NOMO-1 treated with DMSO at 0.1 percent for 48 hours (cell line): ENCODE data around the gene CD8B2.
A peak's percentile ranks its signal among the peaks of the same experiment; 100 is the strongest.
"Not testable (repeated sequence)": the region's sequence is repeated elsewhere in the genome, so short reads cannot be mapped to it uniquely, and the experiment has no call there.

Experiments
- DNase-seq: peaks from one replicate; lab custom pipeline; 2025; ENCODE audit not compliant: unreplicated experiment; lab: John Stamatoyannopoulos, UW

Gene CD8B2

DNA sequence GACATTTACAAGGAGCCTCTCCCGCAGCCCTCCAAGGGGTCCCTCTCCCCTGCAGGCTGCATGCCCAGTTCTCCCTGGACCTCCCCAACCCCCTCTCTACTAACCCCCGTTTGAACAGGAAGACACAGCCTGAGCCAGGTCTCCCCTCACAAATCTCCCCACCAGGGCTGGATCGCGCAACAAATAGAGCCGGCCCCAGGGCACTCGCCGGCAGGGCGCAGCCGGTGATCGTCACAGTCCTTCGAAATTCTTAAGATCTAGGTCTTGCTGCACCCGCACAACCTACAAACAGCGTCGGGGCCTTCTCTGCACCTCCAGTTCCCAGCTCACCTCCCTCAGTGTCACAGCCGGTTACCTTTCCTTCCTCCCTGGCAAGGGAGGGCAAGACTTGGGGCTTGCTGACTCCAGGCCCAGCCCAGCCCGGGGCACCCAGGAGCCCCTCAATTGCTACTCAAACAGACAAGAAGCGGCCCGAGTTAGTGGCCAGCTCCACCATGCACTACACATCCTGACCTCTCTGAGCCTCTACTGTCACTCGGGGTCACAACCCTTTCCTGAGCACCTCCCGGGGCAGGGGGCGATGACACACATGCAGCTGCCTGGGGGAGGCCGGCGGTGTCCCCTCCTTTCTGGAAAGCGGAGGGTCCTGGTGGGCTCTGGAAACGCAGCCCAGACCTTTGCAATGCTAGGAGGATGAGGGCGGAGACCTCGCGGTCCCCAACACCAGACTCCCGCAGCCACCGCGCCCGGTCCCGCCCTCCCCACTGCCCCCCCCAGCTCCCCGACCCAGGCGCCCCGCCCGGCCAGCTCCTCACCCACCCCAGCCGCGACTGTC lies at the start of gene CD8B2:
Gene CD8B2 (plus strand): TSS at position 814 of the 835 bp plus-strand sequence. CDS start 63 bp downstream, outside the sequence.
- not testable (repeated sequence) for DNase-seq

DNA sequence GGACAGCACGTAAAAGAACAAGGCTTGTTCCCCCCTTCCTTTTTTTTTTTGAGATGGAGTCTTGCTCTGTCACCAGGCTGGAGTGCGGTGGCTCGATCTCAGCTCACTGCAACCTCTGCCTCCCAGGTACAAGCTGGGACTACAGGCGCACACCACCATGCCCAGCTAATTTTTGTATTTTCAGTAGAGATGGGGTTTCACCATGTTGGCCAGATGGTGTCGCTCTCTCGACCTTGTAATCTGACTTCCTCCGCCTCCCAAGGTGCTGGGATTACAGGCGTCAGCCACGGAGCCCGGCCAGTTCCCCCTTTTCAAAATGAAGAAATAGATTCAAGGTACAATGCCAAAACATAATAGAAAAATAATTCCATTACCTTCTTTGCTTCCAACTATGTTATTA lies 25.3 kb upstream of the CD8B2 start:
- peak; percentile 23 for DNase-seq

DNA sequence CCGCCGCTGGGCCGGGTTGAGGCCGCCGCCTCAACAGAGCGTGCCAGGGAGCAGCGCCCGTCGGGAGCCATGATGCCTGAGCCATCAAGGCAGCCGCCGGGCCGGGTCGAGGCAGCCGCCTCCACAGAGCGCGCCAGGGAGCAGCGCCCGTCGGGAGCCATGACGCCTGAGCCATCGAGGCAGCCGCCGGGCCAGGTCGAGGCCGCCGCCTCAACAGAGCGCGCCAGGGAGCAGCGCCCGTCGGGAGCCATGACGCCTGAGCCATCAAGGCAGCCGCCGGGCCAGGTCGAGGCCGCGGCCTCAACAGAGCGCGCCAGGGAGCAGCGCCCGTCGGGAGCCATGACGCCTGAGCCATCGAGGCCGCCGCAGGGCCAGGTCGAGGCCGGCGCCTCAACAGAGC lies 19.6 kb upstream of the CD8B2 start:
- not testable (repeated sequence) for DNase-seq

DNA sequence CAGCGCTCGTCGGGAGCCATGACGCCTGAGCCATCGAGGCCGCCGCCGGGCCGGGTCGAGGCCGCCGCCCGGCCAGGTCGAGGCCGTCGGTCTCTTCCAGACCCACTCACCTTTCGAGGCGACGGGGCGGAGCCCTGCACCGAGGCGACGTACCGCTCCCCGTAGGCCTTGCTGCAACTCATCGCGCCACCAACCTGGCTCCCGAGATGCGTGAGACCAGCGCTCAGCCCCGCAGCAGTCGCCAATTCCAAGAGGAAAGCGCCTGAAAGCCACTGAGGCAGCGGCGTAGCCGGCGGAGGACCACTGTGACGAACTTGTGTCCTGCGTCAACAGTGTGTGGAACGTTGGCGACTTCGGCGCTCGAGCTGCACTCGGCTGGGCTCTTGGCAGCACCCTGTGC lies 19.1 kb upstream of the CD8B2 start, which contains the start of gene RGPD3:
Gene RGPD3 (minus strand): TSS at position 307 of the 400 bp plus-strand sequence. CDS start 125 bp downstream, at position 182.
- not testable (repeated sequence) for DNase-seq

DNA sequence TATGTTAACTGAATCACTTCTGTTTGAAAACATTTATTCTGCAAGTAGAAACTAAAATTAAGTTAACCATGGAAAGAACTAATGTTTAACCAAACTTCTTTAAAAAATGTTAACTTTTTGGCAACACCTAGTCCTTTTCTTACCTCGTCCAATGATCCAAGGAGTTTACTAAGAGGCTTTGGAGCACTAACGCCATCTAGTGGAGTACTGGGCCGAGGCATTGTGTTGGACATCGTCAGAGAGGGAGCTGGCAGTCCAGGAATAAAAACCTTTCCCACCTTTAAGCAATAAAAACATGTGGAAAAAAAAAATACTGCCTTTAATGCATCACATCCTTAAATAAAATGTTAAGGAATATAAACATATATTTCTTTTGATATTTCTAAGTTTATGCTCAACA lies 16.5 kb upstream of the CD8B2 start:
- not testable (repeated sequence) for DNase-seq

DNA sequence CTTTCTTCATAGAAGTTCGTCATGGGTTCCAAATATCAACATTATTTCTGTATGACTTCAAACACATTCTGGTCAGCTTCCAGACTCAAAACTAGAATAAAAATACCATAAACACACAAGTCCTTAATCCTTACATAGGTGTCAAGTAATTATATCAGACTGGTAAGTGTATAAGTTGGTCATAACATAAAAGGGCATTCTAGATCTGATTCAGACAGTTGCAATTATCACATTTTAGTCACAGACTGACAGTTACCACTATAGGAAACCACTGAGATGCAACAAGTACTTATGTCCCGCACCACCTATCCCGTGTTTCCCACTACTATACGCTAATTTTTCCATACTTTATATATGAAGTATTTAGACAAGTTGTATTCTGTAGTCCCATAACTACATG lies 9.5 kb upstream of the CD8B2 start:
- DNase-seq = not testable (repeated sequence)

DNA sequence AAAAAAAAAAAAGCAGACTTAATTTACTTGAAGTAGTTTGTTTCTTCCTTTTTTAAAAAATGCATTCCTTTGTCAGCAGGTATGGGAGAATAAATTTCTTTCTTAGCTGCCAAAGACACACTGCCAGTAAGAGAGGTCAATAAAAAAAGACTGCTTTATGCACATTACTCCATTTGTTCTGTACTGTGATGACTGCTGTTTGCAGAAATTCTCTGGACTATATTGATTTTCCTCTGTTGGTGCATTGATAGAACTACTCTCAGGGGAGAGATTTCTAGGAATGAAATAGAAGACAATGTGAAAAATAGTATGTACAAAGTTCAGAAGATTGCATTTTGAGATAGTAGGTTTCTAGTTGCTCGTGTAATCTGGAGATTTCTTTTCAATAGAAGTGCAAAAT lies 7.6 kb upstream of the CD8B2 start:
- not testable (repeated sequence) for DNase-seq

DNA sequence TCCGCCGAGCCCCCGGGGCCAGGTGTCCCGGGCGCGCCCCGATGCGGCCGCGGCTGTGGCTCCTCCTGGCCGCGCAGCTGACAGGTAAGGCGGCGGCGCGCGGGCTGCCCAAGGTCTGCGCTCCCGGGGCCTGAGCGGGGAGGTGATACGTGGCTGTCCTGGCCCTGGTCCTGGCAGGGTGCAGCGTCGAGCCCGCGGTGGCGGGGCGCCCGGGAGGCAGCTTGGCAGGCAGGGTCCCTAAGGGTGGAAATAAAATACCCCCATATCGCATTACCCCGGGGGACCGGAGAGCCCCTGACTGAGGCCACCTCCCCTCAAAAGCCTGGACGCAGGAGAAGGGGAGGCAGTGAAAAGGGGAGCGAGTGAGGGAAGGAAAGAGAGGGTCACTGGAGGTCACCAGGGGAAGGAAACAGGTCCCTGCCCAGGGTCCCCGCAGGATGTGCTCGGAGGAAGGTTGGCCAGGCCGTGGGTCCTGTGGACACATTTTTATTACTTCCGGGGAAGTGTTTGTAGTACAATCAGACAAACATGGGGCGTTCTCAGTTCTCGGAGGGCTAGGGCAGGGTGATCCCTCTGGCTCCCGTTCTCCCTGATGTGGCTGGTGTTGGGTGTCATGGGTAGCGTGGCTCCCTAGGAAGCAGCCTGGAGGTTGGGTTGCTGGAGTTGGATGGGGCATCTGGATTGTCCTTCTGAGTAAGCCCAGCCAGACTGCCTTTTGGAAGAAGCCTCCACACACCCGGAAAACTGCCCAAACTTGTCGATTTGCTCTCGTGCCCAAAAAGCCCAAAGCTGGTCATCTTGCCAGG lies 425 bp downstream of the CD8B2 start:
- not testable (repeated sequence) for DNase-seq

DNA sequence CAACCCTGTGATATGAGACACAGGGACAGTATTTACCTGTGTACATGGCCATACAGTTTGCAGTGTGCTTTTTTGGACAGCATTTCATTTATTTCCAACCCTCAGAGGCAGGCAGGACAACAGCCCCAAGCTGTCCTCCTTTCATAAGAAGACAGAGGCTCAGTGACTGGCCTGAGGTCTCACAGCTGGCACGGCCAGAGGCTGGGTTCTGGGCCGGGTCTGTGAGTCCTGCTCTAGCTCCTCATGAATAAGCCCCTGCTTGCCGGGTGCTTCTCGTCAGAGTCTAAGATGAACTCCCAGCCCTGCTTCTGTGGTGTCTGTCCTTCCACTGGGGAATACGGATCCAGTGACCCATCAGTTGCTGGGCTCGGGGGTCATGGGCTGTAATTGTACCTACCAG lies 2.5 kb downstream of the CD8B2 start:
- not testable (repeated sequence) for DNase-seq

DNA sequence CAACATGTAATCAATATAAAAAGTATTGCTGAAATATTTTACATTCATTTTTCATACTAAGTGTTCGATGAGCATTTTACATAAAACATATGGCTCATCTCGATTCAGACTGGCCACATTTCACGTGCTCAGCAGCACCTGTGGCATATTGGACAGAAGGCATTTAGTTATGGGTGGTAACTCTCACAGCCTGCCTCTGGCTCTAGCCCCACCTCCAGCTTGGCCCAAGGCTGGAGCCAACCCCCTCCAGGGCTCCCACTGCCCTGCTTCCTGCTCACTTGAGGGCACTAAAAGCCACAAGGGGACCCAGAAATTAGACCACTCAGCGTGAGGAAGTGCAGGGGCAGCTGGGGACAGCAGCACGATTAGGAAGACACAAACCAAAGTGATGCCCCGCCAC lies 5.2 kb downstream of the CD8B2 start:
- DNase-seq = not testable (repeated sequence)

DNA sequence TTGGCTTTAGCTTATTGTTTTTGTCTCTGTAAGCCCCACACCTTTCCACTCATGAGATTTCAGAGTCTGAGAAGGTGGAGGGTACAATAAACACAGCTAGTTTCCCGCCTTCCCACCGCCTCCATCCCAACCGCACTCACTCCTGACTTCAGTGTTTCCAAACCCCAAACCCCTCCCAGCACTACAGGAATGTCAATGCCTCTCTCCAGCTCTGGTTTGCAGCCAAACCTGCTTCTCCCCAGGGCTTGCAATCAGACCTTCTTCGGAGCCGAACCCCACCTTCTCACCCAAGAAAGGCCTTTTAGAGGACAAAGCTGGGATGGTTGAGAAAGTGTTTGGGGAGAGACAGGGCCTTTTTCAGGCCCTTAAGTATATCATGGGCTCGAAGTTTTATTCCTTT lies 5.7 kb downstream of the CD8B2 start:
- not testable (repeated sequence) for DNase-seq

DNA sequence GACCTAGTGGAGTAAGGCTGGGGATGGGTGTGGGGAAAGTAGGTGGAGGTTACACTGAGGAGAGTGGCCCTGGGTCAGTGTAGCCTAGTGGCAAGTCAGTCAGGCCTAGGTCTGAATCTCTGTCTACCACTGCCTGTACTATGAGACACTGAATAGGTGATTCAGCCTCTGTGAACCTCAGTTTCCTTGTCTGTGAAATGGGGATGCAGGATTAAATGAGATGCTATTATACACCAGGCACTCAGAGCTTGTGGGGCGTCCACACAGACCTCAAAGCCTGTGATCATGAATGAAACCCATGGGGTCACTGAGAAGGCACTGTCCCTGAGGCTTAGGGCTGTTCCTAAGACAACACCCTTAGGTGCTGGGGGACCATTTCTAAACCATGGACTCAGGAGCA lies 11.4 kb downstream of the CD8B2 start:
- not testable (repeated sequence) for DNase-seq

DNA sequence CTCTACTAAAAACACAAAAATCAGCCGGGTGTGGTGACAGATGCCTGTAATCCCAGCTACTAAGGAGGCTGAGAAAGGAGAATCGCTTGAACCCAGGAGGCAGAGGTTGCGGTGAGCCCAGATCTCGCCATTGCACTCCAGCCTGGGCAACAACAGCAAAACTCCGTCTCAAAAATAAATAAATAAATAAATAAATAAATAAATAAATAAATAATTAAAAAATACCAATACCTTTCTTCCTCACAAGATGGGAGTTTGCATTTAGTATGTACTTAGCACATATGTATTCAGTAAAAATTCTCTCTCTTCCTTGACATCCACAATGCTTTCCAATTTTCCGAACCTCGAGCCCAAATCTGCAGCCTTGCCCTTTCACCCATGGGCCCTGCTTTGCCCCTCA lies 13.2 kb downstream of the CD8B2 start:
- not testable (repeated sequence) for DNase-seq

DNA sequence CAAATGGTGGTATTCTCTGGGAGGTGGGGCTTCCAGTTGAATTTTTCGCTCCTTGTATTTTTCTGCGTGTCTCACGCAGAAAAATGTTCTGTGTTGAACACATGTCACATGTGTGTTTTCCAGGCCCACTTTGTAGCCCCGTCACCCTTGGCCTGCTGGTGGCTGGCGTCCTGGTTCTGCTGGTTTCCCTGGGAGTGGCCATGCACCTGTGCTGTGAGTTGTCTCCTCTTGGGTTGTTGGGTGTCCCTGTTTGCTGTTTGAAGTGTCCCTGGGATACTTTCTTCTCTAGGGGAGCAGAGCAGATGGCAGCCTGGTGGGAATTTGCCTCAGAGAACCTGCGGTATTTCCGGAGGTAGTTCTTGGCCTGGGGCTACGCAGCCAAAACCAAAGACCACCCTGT lies 15.2 kb downstream of the CD8B2 start:
- DNase-seq = not testable (repeated sequence)

DNA sequence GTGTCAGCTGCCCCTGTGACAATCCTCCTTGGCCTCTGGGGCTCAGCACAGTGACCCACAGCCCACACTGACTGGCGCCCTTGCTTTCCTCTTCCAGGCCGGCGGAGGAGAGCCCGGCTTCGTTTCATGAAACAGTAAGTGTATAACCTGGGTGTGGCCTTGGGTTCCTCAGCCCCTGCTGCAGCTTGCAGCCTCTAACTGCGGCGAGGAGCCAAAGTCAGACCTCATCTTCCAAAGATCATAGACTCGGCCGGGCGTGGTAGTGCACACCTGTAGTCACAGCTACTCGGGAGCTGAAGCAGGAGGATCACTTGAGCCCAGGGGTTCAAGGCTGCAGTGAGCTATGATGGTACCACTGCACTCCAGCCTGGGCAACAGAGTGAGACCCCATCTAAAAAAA lies 17.0 kb downstream of the CD8B2 start:
- not testable (repeated sequence) for DNase-seq

DNA sequence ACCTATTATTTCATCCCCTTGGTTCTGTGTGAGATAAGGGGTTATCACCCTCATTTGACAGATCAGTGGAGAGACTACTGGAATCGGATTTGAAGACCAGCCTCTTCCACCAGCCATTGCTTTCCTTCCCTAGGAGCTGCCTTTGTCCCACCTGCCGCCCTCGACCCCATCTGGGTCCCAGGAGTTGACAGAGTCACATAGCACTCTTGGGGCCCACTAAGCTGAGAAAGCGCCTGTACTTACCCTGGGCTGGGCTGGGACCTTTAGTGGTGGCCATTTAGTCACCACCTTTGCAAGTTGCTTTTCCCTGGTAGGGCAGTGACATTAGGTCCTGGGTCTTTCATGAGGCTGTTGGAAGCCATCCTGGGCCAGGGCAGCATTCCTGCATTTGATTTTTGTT lies 17.6 kb downstream of the CD8B2 start:
- DNase-seq = not testable (repeated sequence)

DNA sequence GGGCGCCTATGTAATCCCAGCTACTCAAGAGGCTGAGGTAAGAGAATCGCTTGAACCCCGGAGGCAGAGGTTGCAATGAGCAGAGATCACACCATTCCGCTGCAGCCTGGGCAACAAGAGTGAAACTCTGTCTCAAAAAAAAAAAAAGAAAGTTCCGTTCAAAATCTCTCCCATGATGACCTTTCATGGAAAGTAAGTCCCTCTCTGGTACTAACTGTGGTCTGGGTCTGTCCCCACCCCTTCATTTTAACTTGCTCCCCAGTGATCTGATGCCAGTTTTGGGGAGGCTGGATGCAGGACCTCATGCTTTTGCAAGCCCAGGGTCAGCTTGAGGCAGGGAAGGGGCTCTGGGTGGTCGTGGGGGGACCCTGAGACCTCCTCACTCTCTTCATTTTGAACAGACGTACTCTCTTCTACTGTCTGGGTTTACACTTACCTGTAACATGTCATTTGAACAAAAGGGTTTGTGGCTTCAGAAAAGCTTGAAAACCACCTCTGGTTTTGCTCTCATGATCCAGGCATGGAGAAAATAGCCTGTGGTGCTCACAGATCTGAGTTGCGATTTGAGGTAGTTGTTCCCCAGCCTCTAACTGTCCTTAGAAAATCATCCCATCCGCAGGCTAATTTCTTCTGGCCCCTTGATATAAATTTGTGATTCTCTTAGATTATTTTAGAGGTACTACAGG lies 19.0 kb downstream of the CD8B2 start:
- DNase-seq = not testable (repeated sequence)

DNA sequence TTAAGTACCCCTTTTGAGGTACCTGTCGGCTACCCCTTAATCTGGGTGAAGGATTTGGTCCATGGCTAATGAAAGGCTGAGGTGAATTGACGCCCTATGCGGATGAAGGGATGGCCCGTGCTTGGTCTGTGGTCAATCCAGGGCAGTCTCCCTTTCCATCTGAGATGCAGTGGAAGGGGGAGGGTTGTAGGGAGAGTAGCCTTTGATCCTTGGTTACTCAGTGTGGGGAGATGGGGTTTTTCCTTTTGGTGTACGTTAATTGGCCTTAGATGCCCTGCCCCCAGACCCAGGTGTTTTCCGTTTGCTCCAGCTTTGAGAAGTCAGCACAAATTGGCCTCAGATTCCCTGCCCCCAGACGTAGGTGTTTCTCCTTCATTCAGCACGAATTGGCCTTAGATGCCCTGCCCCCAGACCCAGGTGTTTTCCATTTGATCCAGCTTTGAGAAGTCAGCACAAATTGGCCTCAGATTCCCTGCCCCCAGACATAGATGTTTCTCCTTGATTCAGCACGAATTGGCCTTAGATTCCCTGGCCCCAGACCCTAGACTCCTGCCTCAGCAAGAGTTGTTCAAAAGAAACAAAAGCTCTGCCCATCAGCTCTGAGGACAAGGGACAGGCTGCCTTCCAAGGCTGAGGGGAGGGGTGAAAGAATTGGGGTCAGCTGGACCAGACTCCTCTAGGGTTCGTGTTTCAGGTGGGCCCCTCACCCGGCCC lies 21.7 kb downstream of the CD8B2 start:
- DNase-seq = not testable (repeated sequence)

DNA sequence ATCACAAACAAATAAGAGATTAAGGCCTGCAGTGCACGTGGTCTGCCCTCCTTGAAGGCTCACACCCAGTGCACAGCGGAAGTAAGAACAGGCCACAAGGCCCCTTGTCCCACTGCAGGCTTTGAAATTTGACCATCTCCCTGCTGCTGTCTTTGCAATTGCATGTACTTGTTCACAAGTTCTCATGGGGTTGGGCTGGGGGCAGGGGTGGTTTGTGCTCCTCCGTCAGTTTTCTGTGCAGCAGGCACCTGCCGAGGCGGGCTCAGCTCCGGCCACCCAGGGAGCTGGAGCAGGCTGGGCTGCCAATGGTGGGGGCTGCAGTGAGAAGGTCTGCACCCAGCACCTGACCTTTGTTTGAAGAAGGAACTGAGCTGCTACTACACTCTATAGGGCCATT lies 22.2 kb downstream of the CD8B2 start:
- not testable (repeated sequence) for DNase-seq

DNA sequence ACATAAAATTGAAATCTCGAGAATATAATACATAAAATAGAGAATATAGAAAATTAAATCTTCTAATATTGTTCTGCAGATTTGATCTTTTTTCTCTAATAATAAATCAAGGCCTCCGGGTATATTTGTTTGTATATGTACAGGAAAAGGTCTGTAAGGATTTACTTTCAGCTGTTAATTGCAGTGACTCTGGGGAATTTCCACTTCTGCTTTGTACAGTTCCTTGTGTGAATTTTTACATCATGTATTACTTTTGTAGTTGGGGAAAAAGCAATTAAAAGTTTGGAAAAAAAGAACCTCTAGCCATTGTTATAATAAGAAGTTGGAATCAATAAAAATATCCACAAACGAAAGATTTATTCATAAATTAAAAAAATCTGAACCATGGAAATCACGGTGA lies 23.6 kb downstream of the CD8B2 start:
- DNase-seq = peak; percentile 36
